Adrenal gland (tissue), 5 donors: Measurements from ENCODE around the gene BCL11A.
A peak's percentile ranks its signal among the peaks of the same experiment; 100 is the strongest.

ENCODE experiments used
- POLR2A ChIP-seq, 2 donors: fragments of 450-650 bp; IDR thresholded peaks; one replicate each; pipeline ENCODE4 v1.6.1; 2017; ENCODE audit warnings: antibody characterized with exemption in 2 of 2, mild to moderate bottlenecking in 2 of 2, moderate library complexity in 1 of 2
- TF ChIP-seq, protein P1 (sequence below), 6 experiments: fragments of 450-650 bp in 4 of 6; fragments of 200-600 bp in 2 of 6; sonication (generic) in 1 of 6; IDR thresholded peaks; 1 replicate in 5 of 6; 2 replicates in 1 of 6; pipeline versions ENCODE4 v1.5.1 to v1.8.0; 2016 to 2021; ENCODE audit warnings: antibody characterized with exemption in 6 of 6, mild to moderate bottlenecking in 2 of 6, moderate library complexity in 1 of 6
- donor health status: DM: no; HTN: no; CAD: no.

GRCh38 chr2:60549238-60549927 is 4.1 kb downstream of the BCL11A start:
- TF ChIP-seq, protein P1, sequence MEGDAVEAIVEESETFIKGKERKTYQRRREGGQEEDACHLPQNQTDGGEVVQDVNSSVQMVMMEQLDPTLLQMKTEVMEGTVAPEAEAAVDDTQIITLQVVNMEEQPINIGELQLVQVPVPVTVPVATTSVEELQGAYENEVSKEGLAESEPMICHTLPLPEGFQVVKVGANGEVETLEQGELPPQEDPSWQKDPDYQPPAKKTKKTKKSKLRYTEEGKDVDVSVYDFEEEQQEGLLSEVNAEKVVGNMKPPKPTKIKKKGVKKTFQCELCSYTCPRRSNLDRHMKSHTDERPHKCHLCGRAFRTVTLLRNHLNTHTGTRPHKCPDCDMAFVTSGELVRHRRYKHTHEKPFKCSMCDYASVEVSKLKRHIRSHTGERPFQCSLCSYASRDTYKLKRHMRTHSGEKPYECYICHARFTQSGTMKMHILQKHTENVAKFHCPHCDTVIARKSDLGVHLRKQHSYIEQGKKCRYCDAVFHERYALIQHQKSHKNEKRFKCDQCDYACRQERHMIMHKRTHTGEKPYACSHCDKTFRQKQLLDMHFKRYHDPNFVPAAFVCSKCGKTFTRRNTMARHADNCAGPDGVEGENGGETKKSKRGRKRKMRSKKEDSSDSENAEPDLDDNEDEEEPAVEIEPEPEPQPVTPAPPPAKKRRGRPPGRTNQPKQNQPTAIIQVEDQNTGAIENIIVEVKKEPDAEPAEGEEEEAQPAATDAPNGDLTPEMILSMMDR (IDR thresholded peaks at IDR 0.05) = no peak
- peak in 1 of 2 donors; percentile 36 for TF ChIP-seq POLR2A (IDR thresholded peaks at IDR 0.05)
